A549 (cell line): ENCODE results near the gene SYMPK.

Experiments
- EP300 ChIP-seq, 2 experiments: fragments of >200 bp; sonication (Bioruptor Twin); formaldehyde crosslinking; IDR thresholded peaks; 2 replicates in 1 of 2; 3 replicates in 1 of 2; pipeline ENCODE4 v1.6.1; 2016 to 2017
- NR3C1 ChIP-seq: fragments of >200 bp; sonication (Bioruptor Twin); formaldehyde crosslinking; IDR thresholded peaks from 3 replicates; pipeline ENCODE4 v1.6.1; 2017
- POLR2A ChIP-seq: IDR thresholded peaks from 2 replicates; pipeline ENCODE4 v1.6.1; 2012; ENCODE audit warnings: mild to moderate bottlenecking, low read length
- RAD21 ChIP-seq, 2 experiments: fragments of >200 bp in 1 of 2; sonication (Bioruptor Twin) in 1 of 2; formaldehyde crosslinking in 1 of 2; IDR thresholded peaks in 1 of 2; conservative IDR thresholded peaks in 1 of 2; 2 replicates in 1 of 2; 3 replicates in 1 of 2; pipeline ENCODE4 v1.6.1; 2012 to 2018; ENCODE audit warnings: inconsistent platforms in 1 of 2
- SMC3 ChIP-seq: fragments of >200 bp; sonication (Bioruptor Twin); formaldehyde crosslinking; IDR thresholded peaks from 3 replicates; pipeline ENCODE4 v1.6.1; 2018; ENCODE audit warnings: inconsistent platforms
- ZFP36 ChIP-seq: fragments of 450-650 bp; IDR thresholded peaks from 2 replicates; pipeline ENCODE4 v1.6.1; 2014; ENCODE audit warnings: borderline replicate concordance; ENCODE audit not compliant: partially characterized antibody
- TF ChIP-seq, protein P1 (sequence below): fragments of >200 bp; sonication (Bioruptor Twin); formaldehyde crosslinking; IDR thresholded peaks from 3 replicates; pipeline ENCODE4 v1.5.1; 2016
- TF ChIP-seq, protein P2 (sequence below): fragments of 150-350 bp; IDR thresholded peaks from 2 replicates; pipeline ENCODE4 v1.6.1; 2014; ENCODE audit warnings: low read depth, mild to moderate bottlenecking, low read length
- TF ChIP-seq, protein P3 (sequence below): IDR thresholded peaks from 2 replicates; pipeline ENCODE4 v1.6.1; 2012

- TF ChIP-seq, protein P1, sequence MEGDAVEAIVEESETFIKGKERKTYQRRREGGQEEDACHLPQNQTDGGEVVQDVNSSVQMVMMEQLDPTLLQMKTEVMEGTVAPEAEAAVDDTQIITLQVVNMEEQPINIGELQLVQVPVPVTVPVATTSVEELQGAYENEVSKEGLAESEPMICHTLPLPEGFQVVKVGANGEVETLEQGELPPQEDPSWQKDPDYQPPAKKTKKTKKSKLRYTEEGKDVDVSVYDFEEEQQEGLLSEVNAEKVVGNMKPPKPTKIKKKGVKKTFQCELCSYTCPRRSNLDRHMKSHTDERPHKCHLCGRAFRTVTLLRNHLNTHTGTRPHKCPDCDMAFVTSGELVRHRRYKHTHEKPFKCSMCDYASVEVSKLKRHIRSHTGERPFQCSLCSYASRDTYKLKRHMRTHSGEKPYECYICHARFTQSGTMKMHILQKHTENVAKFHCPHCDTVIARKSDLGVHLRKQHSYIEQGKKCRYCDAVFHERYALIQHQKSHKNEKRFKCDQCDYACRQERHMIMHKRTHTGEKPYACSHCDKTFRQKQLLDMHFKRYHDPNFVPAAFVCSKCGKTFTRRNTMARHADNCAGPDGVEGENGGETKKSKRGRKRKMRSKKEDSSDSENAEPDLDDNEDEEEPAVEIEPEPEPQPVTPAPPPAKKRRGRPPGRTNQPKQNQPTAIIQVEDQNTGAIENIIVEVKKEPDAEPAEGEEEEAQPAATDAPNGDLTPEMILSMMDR: no peak
- TF ChIP-seq ZFP36: no peak
- no peak for TF ChIP-seq POLR2A
- TF ChIP-seq RAD21 (conservative IDR thresholded peaks at IDR 0.05 in 1 of 2, IDR thresholded peaks at IDR 0.05 in 1 of 2): no peak
- TF ChIP-seq EP300 (IDR thresholded peaks at IDR 0.05): no peak
- no peak for TF ChIP-seq SMC3
- TF ChIP-seq, protein P2, sequence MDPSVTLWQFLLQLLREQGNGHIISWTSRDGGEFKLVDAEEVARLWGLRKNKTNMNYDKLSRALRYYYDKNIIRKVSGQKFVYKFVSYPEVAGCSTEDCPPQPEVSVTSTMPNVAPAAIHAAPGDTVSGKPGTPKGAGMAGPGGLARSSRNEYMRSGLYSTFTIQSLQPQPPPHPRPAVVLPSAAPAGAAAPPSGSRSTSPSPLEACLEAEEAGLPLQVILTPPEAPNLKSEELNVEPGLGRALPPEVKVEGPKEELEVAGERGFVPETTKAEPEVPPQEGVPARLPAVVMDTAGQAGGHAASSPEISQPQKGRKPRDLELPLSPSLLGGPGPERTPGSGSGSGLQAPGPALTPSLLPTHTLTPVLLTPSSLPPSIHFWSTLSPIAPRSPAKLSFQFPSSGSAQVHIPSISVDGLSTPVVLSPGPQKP: no peak
- TF ChIP-seq, protein P3, sequence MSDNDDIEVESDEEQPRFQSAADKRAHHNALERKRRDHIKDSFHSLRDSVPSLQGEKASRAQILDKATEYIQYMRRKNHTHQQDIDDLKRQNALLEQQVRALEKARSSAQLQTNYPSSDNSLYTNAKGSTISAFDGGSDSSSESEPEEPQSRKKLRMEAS: no peak
- no peak for TF ChIP-seq NR3C1
These were observed 26.4 kb upstream of the SYMPK start for GRCh38 chr19:45889210-45889885.
